Measurements from ENCODE around the gene ADGRG6.

ADGRG6 gene

GRCh38 chr6:142376115-142376514 is 74.3 kb downstream of the ADGRG6 start:
- DNase-seq (ENCODE audit: low read depth), result no peak

GRCh38 chr6:142376800-142377496 is 75.1 kb downstream of the ADGRG6 start:
- DNase-seq (ENCODE audit: low read depth), result no peak

GRCh38 chr6:142377497-142377848 is 75.7 kb downstream of the ADGRG6 start:
- DNase-seq (ENCODE audit: low read depth), result no peak

GRCh38 chr6:142378138-142378875 is 76.5 kb downstream of the ADGRG6 start:
- peak; percentile 45 for DNase-seq (ENCODE audit: low read depth)

- no peak for DNase-seq (ENCODE audit: low read depth)
Observed at GRCh38 chr6:142380626-142381025, 78.8 kb downstream of the ADGRG6 start.

- DNase-seq (ENCODE audit: low read depth), result no peak
Observed at GRCh38 chr6:142381181-142381580, 79.4 kb downstream of the ADGRG6 start.

GRCh38 chr6:142381845-142382378 is 80.1 kb downstream of the ADGRG6 start:
- DNase-seq (ENCODE audit: low read depth), result no peak

- DNase-seq (ENCODE audit: low read depth), result no peak
Observed at GRCh38 chr6:142384519-142385254, 82.9 kb downstream of the ADGRG6 start.

- no peak for DNase-seq (ENCODE audit: low read depth)
Observed at GRCh38 chr6:142385352-142385751, 83.5 kb downstream of the ADGRG6 start.

GRCh38 chr6:142386657-142387056 is 84.8 kb downstream of the ADGRG6 start:
- no peak for DNase-seq (ENCODE audit: low read depth)

GRCh38 chr6:142387997-142388815 is 86.4 kb downstream of the ADGRG6 start:
- DNase-seq (ENCODE audit: low read depth), result peak; percentile 46

- no peak for DNase-seq (ENCODE audit: low read depth)
Observed at GRCh38 chr6:142395266-142395665, 93.5 kb downstream of the ADGRG6 start.

- no peak for DNase-seq (ENCODE audit: low read depth)
Observed at GRCh38 chr6:142395768-142396231, 94.0 kb downstream of the ADGRG6 start.

GRCh38 chr6:142398353-142398752 is 96.5 kb downstream of the ADGRG6 start:
- no peak for DNase-seq (ENCODE audit: low read depth)

- no peak for DNase-seq (ENCODE audit: low read depth)
Observed at GRCh38 chr6:142399739-142400138, 97.9 kb downstream of the ADGRG6 start.

- DNase-seq (ENCODE audit: low read depth), result no peak
Observed at GRCh38 chr6:142400495-142400894, 98.7 kb downstream of the ADGRG6 start.

GRCh38 chr6:142401838-142402237 is 100.0 kb downstream of the ADGRG6 start:
- no peak for DNase-seq (ENCODE audit: low read depth)

GRCh38 chr6:142404751-142405150 is 102.9 kb downstream of the ADGRG6 start:
- no peak for DNase-seq (ENCODE audit: low read depth)

- no peak for DNase-seq (ENCODE audit: low read depth)
Observed at GRCh38 chr6:142406131-142406530, 104.3 kb downstream of the ADGRG6 start.

GRCh38 chr6:142407685-142408273 is 106.0 kb downstream of the ADGRG6 start:
- no peak for DNase-seq (ENCODE audit: low read depth)

- peak; percentile 56 for DNase-seq (ENCODE audit: low read depth)
Observed at GRCh38 chr6:142408409-142408808, 106.6 kb downstream of the ADGRG6 start.

All from fibroblast of gingiva (primary cell).